GM19324 (cell line): ENCODE data around the gene CNTRL.
"Not testable (repeated sequence)": the region's sequence is repeated elsewhere in the genome, so short reads cannot be mapped to it uniquely, and the experiment has no call there.

Experiments used
- ATAC-seq: cut with Tn5 transposase; IDR thresholded peaks from one replicate; pipeline ENCODE4 v1.9.1; 2021; ENCODE audit warnings: mild to moderate bottlenecking, moderate library complexity; ENCODE audit not compliant: unreplicated experiment, low FRiP score

The CNTRL gene

GRCh38 chr9:121129384-121129783 lies 54.6 kb downstream of the CNTRL start:
- ATAC-seq, result not testable (repeated sequence)

GRCh38 chr9:121133104-121133816 lies 58.5 kb downstream of the CNTRL start:
- ATAC-seq, result no peak

GRCh38 chr9:121135642-121136041 lies 60.9 kb downstream of the CNTRL start:
- no peak for ATAC-seq

- no peak for ATAC-seq
Measured at GRCh38 chr9:121138561-121138960, 63.8 kb downstream of the CNTRL start.

- no peak for ATAC-seq
Measured at GRCh38 chr9:121138973-121139372, 64.2 kb downstream of the CNTRL start.

GRCh38 chr9:121140162-121140561 lies 65.4 kb downstream of the CNTRL start:
- ATAC-seq, result no peak

GRCh38 chr9:121141306-121141705 lies 66.6 kb downstream of the CNTRL start:
- no peak for ATAC-seq

GRCh38 chr9:121141706-121142105 lies 67.0 kb downstream of the CNTRL start:
- ATAC-seq, result no peak

GRCh38 chr9:121143771-121144170 lies 69.0 kb downstream of the CNTRL start:
- ATAC-seq, result no peak

GRCh38 chr9:121144482-121144881 lies 69.7 kb downstream of the CNTRL start:
- no peak for ATAC-seq

- ATAC-seq, result no peak
Measured at GRCh38 chr9:121150188-121150587, 75.4 kb downstream of the CNTRL start.

- no peak for ATAC-seq
Measured at GRCh38 chr9:121153642-121154041, 78.9 kb downstream of the CNTRL start.

GRCh38 chr9:121154782-121155181 lies 80.0 kb downstream of the CNTRL start:
- no peak for ATAC-seq

GRCh38 chr9:121156263-121156731 lies 81.5 kb downstream of the CNTRL start:
- ATAC-seq, result peak; percentile 50

GRCh38 chr9:121157939-121158338 lies 83.2 kb downstream of the CNTRL start:
- ATAC-seq, result no peak

GRCh38 chr9:121160025-121160424 lies 85.3 kb downstream of the CNTRL start:
- no peak for ATAC-seq

GRCh38 chr9:121168052-121168451 lies 93.3 kb downstream of the CNTRL start:
- no peak for ATAC-seq

- ATAC-seq, result no peak
Measured at GRCh38 chr9:121169094-121169601, 94.4 kb downstream of the CNTRL start.

GRCh38 chr9:121171236-121171635 lies 96.5 kb downstream of the CNTRL start:
- no peak for ATAC-seq

GRCh38 chr9:121172726-121173487 lies 98.2 kb downstream of the CNTRL start:
- ATAC-seq, result no peak

GRCh38 chr9:121173501-121173900 lies 98.7 kb downstream of the CNTRL start:
- no peak for ATAC-seq
